IPS DF 4.7 (cell line): ENCODE data around the gene CEP57L1.
"Not testable (repeated sequence)": the region's sequence is repeated elsewhere in the genome, so short reads cannot be mapped to it uniquely, and the experiment has no call there.

Source experiments
- DNase-seq: peaks from one replicate; pipeline ENCODE4 v3.0.0-alpha.2; 2013; ENCODE audit warnings: low spot score; ENCODE audit errors: extremely low read depth

CEP57L1 gene

DNA sequence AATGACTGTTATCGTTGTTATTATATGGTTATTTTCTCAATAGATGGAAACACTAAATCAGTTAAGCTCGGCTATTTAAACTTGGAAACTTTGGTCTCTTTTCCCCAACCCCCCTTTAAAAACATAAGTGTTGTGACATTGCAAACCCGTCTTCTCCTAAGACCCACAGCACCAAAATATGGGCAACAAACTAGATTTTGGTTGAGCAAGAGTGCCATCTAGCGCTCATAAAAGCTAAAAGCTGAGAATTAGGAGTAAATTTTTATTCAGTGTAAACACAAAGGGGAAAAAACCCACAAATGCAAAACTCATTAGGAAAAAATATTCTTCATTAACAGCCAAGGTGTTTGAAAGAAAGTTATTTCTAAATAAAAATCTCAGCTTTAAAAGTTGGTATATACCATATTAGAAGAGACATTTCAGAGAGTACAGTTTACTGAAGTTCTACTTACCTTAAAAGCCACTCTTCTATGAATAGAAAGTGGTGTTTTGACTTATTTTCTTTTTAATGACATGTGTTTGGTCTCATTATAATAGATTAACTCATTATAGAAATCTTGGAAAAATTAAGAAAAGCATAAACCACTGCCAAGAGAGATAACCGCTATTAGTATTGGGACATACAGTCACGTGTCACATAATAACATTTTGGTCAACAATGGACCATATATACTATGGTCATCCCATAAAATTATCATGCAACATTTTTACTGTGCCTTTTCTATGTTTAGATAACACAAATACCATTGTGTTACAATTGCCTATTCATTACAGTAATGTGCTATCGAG lies 21.8 kb upstream of the CEP57L1 start:
- DNase-seq: peak; percentile 41

DNA sequence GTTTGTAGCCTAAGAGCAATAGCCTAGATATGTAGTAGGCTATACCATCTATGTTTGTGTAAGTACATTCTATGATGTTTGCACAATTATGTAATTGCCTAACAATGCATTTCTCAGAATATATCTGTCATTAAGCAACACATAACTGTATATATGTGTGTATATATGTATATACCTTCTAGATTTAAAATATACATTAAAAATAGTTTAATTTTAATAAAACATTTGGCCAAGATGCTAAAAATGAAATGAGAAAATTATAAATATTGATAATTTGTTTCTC lies 21.2 kb upstream of the CEP57L1 start:
- DNase-seq: no peak

DNA sequence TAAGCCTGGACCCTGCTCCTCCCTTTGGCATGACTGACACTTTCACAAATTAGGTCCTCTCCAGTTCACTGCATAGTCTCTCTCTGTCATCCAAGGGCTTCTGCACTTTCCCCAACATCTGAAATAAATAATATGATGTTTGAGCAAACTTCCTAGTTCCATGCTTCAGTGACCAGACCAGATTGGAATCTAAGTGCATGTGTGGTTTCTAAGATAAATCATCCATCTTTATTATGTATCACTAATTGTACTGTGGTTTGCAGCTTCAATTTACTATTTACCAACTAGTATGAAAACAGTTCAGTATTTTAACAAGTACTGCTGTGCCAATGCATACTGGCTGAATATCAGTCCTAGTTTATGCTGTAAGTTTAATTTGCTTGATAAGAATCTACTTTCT lies 19.4 kb upstream of the CEP57L1 start:
- DNase-seq: no peak

GRCh38 chr6:109076377-109076776 lies 18.9 kb upstream of the CEP57L1 start:
- DNase-seq: no peak

DNA sequence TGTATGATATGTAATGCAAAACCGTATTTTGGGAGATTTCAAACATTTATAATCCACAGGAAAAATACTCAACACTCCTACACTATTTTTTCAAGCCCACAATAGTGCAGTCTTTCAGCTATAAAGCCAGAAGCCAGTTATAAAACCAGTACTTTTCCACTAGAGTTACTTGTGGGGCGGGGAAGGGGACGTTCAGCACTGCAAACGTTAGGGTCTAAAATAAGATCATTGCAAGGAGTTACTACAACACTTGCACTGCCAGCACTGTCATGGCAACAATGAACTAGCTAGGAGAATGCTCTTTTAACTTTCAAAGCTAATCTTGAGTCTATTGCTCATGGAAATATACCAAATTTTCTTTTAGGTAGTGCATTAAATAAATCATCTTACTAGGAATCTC lies 15.3 kb upstream of the CEP57L1 start:
- DNase-seq: no peak

DNA sequence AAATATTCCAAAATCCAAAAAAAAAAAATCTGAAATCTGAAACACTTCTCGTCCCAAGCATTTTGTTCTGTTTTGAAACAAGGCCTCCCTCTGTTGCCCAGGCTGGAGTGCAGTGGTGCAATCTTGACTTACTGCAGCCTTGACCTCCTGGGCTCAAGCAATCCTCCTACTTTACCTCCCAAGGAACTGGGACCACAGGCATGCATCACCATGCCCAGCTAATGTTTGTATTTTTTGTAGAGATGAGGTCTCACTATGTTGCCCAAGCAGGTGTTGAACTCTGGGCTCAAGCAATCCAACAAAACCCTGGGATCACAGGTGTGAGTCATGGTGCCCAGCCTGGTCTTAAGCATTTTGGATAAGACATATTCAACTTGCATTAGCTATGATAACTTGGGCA lies 14.3 kb upstream of the CEP57L1 start:
- DNase-seq: no peak

DNA sequence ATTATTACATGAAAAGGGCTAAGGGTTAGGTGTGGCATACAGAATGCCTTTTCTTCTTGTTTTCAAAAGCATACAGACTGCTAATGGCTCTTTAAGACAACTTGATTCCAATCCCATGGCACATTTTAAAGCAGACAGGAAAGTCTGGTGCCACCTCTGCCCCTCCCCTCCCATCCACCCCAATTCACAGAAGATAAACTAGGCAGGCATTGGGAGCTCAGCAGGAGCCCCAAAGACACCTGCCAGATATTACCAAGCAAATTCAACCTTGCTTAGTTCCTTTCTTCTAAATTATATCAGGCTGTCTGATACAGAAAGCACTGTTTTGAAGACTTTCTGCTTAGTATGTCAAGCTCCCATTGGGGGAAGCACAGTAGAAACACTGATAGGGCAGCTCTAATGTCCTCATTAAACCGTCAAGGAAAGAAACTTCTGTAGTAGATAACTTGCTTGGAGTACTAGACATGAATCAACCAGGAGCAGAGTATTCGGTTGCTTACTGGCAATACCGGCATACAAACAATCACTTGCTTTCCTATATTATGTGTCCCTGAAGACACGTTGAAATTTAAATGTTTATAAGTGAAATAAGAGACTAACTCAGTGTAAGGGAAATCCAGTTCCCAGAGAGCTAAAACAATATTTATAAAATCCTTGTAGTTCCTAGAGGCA lies 13.7 kb upstream of the CEP57L1 start:
- no peak for DNase-seq

DNA sequence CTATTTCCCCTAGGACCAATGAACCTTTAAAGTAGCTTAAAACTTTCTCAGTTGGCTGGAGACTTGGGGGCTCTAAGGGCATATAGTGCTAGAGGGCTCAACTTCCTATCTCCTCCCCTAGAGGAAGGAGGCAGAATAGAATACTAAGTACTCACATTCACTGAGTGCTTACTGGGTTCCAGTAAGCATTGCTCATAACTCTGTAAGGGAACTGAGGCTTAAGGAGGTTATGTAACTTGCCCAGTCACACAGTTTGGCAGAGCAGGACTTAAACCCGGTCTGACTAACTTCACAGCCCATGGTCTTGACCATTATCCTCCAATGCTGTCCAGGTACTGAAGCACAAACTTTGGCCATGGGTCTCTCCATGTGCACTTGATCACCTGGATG lies 13.1 kb upstream of the CEP57L1 start:
- no peak for DNase-seq

GRCh38 chr6:109083657-109084056 lies 11.7 kb upstream of the CEP57L1 start:
- DNase-seq: no peak

- not testable (repeated sequence) for DNase-seq
Observed at GRCh38 chr6:109084146-109084545, 11.2 kb upstream of the CEP57L1 start.

DNA sequence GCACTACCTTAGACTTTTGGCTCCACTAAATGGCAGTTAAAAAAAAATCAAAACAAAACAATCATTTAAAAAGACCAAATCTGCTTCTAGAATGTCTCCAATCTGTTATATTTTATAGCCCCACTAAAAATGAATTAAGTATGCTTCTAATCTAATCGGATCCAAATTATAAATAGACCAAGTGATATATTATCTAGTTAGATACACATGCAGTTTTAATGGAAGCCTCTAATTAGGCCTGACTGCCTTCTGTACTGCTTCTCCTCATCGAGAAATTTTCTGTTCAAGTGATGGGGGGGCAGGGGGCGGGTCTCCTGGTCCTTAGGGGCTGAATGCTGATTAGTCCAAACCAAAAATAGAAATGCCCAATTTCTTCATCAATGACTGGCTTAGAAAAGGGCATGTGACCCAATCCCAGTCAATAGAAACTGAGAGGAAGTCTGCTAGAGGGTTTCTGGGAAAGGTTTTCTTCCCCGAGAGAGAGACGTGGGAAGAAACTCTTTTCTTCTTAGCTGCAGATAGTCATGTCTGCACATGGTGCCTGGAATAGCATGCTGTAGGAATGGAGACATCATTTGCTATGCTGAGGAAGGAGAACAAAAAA lies 7.5 kb upstream of the CEP57L1 start:
- no peak for DNase-seq

DNA sequence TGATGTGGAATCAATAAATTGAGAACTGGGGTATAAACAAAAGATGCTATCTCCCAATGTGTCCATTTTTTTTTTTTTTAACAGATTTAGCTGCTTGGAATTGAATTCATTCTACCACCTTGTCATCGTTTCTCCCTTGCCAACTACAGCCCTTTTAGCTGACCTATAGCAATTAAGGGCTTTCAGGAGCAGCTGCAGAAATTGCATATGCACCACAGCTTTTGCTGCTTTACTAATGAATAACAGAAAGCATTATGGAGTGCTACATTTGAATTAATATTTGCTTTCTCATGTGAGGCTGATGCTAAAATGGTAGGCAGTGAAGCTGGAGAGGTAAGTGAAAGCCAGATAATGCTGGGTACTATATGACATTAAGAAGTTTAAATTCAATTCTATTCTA lies 6.3 kb upstream of the CEP57L1 start:
- DNase-seq: no peak

GRCh38 chr6:109091314-109092024 lies 3.8 kb upstream of the CEP57L1 start:
- no peak for DNase-seq

DNA sequence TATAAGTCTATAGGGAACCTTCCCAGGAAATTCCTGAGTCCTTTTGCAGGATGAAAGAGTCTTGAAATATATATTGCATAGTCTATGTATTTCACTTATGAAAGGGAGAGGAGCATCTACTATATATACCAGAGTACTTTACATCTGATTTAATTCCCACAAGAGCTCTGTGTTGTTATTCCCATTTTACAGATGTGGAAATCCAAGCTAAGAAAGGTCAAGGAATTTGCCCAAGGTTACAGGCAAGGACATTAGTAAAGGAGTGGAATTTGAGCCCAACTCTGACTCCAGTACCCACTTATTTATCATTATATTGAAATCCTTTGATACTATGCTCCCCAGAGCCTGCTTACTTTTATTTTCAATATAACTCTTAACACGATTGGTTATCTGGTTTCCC lies 3.2 kb upstream of the CEP57L1 start:
- no peak for DNase-seq

DNA sequence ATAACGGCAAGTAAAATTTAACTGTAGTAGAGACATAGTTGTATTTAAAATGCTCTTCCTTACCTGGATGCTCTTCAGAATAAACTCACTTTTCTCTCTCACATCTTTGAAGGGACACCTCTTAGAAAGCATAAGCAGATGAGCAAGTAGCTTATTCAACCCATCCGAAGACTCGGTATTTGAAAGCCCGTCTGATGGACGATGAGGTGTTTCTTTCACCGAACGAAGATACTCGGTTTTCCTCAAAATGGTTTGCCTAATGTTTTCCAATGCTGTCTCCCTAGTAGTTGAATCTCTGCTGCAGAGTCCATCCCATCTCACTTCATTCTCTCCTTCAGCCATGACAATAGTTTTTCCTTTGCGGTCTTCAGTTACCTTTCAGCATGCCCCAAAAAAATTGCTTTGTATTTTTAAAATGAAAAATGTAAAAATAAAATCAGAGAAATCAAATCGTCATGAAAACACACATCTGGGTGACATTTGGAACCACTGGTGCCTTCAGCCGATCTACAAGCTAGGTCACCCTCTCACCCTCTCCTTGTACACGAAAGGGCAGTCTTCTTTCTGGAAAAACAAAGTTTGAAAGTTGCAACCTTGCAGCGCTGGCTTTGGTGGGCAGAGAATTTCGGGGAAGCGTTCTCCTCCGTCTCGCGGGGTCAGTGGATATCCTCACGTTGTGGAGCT lies 1.4 kb upstream of the CEP57L1 start:
- DNase-seq: no peak

DNA sequence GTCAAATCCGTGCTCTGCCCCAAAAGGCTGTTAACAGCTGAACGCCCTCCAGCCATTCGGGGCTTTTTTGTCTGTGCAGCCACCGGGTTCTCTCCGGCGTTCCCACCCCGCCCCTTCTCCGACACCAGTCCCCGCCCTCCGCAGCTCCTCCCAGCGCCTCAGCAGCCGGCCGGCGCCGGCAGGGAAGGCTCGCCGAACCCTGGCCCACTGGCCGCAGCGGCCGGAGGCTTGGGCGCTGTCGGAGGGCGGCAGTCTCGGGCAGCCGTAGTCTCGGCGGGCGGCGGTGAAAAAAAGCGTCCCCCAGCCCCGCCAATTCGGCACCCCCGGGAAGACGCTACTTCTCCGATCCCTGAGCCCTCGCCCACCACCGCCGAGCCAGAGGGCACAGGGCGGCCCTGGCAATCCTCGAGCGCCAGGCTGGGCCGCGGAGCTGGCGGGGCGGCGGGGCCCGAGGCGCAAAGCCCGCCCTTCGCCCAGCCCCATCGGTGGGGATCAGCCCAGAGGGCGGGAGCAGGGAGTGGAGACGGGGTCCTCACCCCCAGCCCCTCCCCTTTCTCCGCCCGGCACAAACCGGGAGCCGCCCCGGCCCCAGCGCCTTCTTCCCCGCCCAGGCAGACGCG lies 781 bp upstream of the CEP57L1 start, which contains the start of gene SESN1:
SESN1 (minus strand) TSS at position 431 of the 620 bp plus-strand sequence. CDS start 773 bp downstream, outside the sequence.
- peak; percentile 33 for DNase-seq

DNA sequence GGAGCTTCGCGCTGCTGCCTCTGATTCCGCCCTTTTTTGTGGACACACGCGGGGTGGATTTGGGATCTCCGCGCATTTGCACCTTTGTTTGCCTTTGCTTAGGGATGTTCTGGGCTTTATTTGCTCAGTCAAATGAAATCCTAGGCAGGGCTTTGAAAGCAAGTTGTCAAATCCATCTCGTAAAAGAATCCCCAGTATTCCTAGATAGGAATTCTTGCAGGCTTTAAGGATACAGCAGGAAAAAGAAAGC lies 453 bp downstream of the CEP57L1 start:
- no peak for DNase-seq

GRCh38 chr6:109096208-109096607 lies 901 bp downstream of the CEP57L1 start:
- no peak for DNase-seq

GRCh38 chr6:109097661-109098060 lies 2.4 kb downstream of the CEP57L1 start:
- no peak for DNase-seq

DNA sequence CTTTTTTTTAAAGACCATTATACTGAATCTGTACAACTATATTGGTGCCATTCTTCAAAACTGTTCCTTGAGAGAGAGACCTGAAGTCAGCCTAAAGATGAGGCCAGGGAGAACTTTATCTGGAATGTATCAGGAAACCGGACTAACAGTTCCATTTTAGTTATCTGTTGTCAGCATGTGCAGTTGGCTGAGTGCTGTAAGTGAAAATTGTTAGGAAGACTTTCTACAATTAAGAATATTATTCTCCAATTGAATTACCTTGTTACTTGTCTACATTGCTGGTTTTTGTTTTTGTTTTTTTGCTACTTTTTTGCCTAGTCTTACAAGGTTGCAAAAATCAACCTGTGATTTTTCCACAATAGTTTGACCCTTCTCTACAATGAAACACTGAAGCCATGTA lies 7.5 kb downstream of the CEP57L1 start:
- DNase-seq: no peak

DNA sequence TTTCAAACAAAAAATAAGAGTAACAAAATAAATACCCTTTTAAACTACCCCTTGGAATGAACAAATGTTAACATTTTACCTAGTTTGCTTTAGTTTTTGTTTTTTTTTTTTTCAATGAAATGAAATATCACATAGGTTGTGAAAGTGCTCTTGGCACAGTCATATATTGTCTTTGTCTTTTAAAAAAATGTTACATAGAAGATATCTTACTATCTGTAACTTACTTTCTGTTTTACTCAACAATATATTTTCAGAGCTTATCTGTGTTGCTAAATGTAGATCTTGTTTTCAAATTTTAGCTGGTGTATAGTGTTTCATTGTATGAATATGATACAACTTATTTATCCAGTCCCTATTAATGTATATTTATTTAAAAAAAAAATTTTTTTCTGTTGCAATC lies 8.6 kb downstream of the CEP57L1 start:
- DNase-seq: no peak
